SK-N-SH treated with all-trans-retinoic acid at 6 μM for 48 hours (cell line): ENCODE results near the gene TTC7B.

Experiments
- CSDC2 ChIP-seq: fragments of 250-450 bp; sonication (Bioruptor Pico); IDR thresholded peaks from 2 replicates; pipeline ENCODE4 v1.5.0; 2020; ENCODE audit warnings: mild to moderate bottlenecking, moderate library complexity
- CSRNP3 ChIP-seq: fragments of 250-450 bp; sonication (Bioruptor Pico); IDR thresholded peaks from 2 replicates; pipeline ENCODE4 v1.5.1; 2021; ENCODE audit warnings: mild to moderate bottlenecking, moderate library complexity
- GLIS3 ChIP-seq: fragments of 250-450 bp; sonication (Bioruptor Pico); IDR thresholded peaks from 2 replicates; pipeline ENCODE4 v1.5.0; 2020; ENCODE audit warnings: mild to moderate bottlenecking, moderate library complexity
- PATZ1 ChIP-seq: fragments of 250-450 bp; sonication (Bioruptor Pico); IDR thresholded peaks from 2 replicates; pipeline ENCODE4 v1.8.0; 2020; ENCODE audit warnings: mild to moderate bottlenecking, moderate library complexity, borderline replicate concordance
- TSHZ2 ChIP-seq: fragments of 250-450 bp; sonication (Bioruptor Pico); IDR thresholded peaks from 2 replicates; pipeline ENCODE4 v1.5.0; 2020; ENCODE audit warnings: mild to moderate bottlenecking, moderate library complexity

GRCh38 chr14:90753456-90754005 lies 62.7 kb downstream of the TTC7B start:
- TF ChIP-seq CSRNP3 (CRISPR knock-in tag), result no peak
- TF ChIP-seq CSDC2 (CRISPR knock-in tag), result no peak
- no peak for TF ChIP-seq PATZ1
- TF ChIP-seq TSHZ2 (CRISPR knock-in tag), result no peak
- no peak for TF ChIP-seq GLIS3 (CRISPR knock-in tag)
